HG03378 (cell line): Measurements from ENCODE around the gene CIDEC.

ENCODE experiments used
- ATAC-seq: cut with Tn5 transposase; IDR thresholded peaks from one replicate; pipeline ENCODE4 v1.9.1; 2021; ENCODE audit warnings: mild to moderate bottlenecking, moderate library complexity; ENCODE audit not compliant: unreplicated experiment

The CIDEC gene

GRCh38 chr3:9817436-9817835 is 62.6 kb downstream of the CIDEC start:
- ATAC-seq, result no peak
